Spleen (tissue), 7 donors: ENCODE data around the gene PICK1.

Experiments
- POLR2AphosphoS5 ChIP-seq, 3 donors: sonication (generic); formaldehyde crosslinking; IDR thresholded peaks; one replicate each; pipeline ENCODE4 v1.5.1; 2017; ENCODE audit warnings: antibody characterized with exemption in 3 of 3
- TF ChIP-seq, protein P1 (sequence below), 11 experiments: fragments of 200-600 bp in 7 of 11; fragments of 450-650 bp in 4 of 11; sonication (generic) in 4 of 11; IDR thresholded peaks in 8 of 11; conservative IDR thresholded peaks in 3 of 11; 1 replicate in 7 of 11; 2 replicates in 4 of 11; pipeline versions ENCODE4 v1.4.0 to v1.8.0; 2016 to 2021; ENCODE audit warnings: antibody characterized with exemption in 11 of 11, inconsistent platforms in 4 of 11, mild to moderate bottlenecking in 1 of 11
- donor health status: DM: no; HTN: no; CAD: no; lungs with moderate emphysema.
- donor health status: DM: no; HTN: no; CAD: no.
- donor health status: DM: no; HTN: no; CAD: no.

DNA sequence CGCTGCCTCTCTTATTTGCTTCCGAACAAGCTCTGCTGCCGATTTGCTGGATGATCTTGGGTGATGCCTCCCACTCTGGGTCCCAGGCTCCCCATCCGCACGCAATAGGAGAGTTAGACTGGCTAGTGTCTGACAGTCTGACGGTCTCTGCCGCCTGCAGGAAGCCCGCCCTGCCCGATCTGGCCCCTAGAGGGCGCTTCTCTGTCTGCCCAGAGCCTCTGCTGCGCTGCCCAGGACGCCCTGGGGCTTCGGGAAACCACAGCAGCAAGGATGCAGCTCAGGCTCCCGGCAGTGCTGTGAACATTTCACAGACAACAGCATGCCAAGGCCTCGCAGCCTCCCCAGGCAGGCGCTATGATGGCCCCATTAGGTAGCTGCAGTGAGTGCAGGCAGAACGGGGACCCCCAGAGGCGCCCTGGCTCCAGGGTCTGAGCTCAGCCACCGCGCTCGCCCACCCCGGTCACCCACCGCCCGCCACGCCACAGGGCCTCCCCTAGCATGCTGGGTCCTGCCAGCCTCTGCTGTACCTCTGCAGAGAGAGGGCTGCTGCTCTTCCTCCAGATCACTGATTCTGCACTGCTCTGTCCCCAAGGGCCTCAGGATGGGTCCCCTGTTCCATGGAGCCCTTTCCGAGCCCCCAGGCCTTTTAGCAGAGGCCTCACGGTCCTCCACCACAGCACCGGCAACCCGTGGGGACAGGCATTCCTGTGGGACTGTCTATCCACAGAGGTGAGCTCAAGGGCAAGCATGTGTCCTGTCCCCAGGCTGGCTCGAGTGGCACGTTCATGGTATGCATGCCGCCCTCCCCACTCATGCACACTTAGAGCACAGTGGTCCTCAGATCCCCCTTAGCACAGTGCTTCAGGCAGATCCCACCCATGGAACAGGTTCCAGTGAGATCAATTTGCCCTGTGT is 57.5 kb downstream of the PICK1 start:
- TF ChIP-seq, protein P1, sequence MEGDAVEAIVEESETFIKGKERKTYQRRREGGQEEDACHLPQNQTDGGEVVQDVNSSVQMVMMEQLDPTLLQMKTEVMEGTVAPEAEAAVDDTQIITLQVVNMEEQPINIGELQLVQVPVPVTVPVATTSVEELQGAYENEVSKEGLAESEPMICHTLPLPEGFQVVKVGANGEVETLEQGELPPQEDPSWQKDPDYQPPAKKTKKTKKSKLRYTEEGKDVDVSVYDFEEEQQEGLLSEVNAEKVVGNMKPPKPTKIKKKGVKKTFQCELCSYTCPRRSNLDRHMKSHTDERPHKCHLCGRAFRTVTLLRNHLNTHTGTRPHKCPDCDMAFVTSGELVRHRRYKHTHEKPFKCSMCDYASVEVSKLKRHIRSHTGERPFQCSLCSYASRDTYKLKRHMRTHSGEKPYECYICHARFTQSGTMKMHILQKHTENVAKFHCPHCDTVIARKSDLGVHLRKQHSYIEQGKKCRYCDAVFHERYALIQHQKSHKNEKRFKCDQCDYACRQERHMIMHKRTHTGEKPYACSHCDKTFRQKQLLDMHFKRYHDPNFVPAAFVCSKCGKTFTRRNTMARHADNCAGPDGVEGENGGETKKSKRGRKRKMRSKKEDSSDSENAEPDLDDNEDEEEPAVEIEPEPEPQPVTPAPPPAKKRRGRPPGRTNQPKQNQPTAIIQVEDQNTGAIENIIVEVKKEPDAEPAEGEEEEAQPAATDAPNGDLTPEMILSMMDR (IDR thresholded peaks at IDR 0.05 in 8 of 11, conservative IDR thresholded peaks at IDR 0.05 in 3 of 11), result peak; percentile 77 to 99 (median 95)
- peak; percentile 66 to 75 (median 67) for TF ChIP-seq POLR2AphosphoS5 (IDR thresholded peaks at IDR 0.05)
